ENCODE measurements around the gene CTDSPL.
"Not testable (repeated sequence)": the region's sequence is repeated elsewhere in the genome, so short reads cannot be mapped to it uniquely, and the experiment has no call there.

The CTDSPL gene

DNA sequence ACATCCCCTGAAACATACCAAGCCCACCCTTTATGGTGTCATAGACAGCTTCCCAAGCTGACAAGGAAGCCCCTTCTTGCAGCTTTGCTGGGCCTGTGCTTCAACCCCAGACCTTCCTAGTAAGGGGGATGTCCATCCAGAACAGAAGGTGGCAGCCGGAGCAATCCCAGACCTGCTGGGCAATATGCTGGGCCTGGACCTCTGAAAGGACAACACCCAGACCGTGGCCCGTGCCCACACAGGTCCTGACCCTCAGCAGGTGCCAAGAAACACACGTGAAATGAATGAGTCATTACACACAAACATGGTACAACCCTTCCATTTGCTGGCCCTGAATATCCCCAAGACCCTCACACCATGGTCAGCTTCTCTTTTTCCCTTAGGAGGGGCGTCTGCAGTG is 109.1 kb downstream of the CTDSPL start:
- DNase-seq, result no peak

DNA sequence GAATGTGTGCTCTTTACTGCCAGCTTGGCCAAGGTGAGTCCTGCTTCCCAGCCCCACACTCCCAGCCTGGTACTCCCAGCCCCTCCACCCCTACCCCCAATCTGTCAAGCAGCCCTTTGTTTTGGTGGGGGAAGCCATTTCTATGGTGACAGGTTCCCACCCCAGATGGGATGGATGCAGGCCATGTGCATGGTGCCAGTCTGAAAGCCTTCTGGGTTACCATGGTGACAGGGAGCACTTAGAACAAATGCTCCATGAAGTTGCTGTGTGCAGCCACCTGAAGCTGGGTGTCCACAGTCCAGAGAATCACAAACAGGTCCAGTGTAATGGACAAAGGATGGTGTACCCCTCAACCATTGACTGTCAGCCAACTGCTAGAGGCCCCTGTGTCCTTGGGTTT is 109.8 kb downstream of the CTDSPL start:
- DNase-seq, result no peak

DNA sequence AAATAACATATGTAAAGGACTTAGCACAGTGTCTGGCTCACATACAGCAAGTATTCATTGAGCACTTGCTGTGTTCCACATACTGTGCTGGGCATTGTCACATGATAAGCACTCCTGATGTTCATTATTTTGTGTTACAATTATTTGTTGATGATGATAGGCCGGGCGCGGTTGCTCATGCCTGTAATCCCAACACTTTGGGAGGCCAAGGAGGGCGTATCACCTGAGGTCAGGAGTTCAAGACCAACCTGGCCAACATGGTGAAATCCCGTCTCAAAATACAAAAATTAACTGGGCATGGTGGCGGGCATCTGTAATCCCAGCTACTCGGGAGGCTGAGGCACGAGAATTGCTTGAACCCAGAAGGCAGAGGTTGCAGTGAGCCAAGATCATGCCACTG is 110.4 kb downstream of the CTDSPL start:
- not testable (repeated sequence) for DNase-seq

DNA sequence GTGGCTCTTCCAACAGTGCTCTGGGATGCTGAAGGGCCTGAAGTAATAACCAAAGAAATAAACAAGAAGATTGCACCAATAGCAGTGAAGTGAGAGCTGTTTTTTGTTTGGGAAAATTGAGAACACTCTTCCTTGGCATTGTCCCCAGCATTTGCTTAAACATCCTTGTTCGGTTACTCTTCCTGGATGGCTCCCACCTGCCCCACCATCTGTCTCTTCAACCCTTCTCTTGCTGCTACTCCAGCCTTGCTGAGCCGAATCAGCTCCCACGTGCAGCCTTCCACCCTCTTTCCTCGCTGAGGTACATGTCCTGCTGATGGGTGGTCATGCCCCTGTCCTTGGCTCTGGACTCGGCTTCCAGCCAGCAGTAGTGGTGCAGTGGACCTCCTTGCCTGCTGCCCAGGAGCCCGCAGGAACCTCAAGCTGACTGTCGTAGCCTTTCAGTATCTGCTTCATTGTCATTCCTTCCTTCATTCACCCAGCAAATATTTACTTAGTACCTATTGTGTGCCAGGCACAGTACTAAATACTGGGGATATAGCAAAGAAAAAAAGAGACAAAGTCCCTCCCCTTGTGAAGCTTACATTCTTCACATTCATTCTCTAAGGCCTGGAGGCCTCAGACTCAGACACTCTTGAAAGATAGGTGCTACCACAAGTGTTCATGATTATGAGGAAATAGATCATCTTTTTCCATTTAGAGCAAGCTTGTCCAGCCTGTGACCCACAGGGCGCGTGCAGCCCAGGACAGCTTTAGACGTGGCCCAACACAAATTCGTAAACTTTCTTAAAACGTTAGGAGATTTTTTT is 111.8 kb downstream of the CTDSPL start:
- no peak for DNase-seq

DNA sequence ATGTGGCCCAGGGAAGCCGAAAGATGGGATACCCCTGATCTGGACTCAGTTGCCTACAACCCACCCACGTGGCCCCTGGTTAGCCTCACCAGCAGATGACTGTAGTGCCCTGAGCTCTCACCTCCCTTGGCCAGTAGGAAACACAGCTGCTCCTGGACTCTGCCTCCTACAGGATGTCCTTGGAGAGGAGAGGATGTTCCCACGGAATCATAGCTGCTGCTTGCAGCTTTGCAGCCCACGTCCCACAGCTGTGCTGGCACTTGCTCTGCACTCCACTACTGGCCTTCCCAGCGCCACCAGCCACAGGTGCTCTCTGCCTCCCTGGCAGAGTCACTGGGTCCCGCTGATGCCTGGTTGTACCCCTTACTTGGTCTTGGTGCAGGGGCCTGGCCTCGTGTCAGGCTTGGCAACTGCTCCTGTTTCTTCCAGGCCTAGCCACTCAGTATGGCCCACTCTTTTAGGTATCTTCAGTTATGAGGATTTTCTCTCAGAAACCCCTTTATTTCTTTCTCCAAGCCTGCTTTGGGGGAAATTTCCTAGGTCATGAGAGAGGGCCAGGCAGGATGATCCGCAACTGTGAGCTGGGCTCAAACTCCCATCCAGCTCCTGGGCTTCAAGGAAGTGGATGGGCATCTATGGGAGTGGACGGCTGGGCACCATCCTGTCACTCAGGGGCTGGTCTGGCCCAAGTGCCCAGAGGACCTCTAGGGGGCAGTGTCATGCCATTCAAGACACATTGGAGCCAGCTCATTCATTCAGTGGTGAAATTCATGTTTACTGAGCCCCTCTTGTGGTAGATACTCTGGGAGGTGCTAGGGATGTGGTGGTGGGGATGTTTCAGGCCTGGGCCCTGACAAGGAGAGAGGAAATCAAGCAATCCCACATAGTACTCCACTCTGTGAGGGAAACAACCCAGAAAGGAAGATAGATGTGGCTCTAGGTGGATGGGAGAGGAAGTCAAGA is 112.7 kb downstream of the CTDSPL start:
- DNase-seq, result peak; percentile 69

DNA sequence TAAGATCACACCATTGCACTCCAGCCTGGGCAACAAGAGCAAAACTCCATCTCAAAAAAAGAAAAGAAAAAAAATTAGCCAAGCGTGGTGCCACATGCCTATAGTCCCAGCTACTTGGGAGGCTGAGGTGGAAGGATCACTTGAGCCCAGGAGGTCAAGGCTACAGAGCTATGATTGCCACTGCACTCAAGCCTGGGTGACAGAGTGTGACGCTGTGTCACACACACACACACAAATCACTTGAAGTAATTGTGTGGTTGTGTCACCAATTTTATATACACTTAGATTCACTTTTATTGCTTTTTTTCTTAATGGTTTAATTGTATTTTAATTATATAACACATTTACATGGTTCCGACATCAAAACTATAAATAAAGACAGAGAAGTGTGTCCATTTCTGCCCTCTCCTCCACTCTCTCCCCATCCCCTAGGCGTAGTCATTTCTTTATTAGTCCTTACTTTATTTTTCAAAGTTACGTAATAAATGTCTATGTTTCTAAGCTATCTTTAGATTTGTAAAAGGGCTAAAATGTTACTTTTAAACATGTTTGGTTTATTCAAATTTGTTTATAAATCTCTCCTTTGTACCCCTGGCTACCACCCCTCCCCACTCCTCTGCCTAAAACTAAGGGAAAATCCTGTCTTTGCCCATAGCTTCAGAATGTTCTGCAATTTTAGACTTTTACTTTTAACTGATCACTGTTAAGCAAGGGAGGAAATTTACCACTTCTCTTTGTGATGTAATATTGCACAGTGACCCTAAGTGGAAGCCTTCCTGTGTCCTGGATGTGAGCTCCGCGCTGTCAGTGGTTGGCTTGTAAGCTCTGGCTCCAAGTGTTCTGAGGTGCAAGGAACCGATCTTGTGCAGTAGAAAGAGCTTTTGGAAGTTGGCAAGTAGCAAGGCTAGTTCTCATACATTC is 118.1 kb downstream of the CTDSPL start:
- DNase-seq, result no peak

DNA sequence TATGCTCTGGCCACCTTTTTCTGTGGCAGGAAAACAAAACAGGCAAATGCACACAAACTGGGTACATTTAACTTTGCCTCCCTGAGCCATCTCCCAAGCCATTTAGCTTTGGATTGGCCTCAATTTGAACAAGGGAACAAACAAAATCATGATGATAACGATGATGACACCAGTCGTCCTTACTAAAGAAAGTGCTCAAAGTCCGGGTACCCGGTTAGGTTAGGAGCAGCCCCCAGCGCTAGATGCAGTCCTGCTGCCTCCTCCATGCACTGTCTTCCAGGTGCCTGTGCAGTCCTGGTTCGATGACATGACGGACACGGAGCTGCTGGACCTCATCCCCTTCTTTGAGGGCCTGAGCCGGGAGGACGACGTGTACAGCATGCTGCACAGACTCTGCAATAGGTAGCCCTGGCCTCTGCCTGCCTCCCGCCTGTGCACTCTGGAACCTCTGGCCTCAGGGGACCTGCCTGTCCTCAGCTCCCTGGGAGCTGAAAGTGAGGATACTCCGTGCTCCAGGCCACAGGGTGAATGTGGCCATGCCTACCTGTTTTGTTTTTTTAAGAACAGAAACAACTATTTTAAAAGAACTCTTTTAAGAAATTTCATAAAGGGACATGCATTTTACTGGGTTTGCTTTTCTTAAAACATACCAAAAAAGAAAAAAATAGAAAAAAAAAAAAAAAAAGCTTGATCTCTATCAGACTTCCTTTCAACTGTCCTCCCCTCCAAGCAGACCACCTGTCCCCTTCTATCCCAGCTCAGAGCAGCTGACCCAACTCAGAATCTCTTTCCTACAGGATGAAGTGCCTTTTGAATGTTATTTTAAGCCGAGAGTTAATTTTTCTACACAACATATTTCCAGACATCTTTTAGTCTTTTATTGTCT is 119.0 kb downstream of the CTDSPL start:
- no peak for DNase-seq

DNA sequence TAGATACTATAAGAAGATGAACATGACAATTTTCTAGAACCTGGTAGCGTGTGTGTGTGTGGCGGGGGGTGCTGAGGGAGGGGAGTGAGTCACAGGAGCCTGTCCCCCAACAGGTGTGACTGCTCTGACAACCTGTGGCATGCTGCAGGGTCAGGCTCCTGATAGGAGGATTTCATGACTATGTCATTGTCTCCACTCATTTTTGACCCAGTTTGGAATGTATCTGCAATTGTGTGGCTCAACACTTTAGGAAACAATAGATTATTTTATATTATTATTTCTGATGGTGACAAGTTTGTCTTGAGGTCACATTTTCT is 119.6 kb downstream of the CTDSPL start:
- DNase-seq, result no peak

DNA sequence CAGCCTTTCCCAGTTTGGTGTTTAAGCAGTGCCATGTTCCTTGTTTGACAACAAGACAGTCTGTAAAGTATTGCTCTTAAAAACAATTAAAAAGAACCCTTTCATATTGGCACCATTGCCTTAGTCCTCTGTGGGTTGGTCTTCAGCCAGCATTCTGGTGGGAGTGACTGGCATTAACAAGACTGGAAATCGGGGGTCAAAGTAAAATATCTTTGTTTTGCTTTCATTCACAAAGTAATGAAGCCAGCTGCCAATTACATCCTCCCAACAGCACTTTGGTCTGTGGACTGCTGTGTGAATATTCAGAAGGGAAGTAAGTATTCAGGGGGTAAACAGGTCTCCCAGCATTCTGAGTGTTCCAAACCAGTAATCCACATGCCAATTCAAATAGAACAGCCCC is 120.7 kb downstream of the CTDSPL start:
- DNase-seq, result no peak

DNA sequence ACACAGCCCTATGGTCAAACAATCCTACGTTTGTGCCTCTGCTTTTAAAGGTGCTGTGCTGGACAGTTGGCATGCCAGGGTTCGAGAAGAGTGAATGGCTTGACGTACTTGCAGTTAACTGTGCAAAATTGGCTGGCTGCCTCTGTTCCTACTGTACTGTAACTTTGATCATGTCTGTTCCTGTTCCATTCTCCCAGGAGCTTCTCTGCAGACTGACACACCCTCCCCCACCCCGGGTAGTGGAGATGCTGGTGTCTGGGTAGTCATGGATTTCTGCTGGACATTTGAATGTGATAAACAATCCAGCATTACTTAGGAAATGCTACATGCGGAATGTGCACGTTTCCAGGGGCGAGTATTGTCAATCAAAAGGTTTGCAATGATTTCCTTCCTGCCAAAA is 122.4 kb downstream of the CTDSPL start:
- no peak for DNase-seq

DNA sequence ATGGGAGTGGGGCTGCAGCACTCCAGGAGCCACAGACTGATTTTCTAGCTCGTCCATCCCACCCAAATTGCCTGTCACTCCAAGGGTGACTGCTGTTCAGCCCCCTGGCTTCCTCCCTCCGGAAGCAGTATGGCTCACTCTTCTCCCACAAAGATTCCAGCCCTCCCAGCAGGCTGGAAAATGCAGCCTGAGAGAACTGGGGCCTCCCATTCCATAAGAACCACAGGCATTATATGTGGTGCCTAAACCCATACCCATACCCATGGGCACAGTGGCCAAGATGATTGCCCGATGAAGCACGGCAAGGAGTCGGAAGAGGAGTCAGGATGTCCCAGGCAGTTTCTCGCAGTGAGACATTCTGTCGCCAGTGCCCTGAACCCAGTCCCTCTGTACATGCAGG is 122.9 kb downstream of the CTDSPL start:
- DNase-seq, result no peak

DNA sequence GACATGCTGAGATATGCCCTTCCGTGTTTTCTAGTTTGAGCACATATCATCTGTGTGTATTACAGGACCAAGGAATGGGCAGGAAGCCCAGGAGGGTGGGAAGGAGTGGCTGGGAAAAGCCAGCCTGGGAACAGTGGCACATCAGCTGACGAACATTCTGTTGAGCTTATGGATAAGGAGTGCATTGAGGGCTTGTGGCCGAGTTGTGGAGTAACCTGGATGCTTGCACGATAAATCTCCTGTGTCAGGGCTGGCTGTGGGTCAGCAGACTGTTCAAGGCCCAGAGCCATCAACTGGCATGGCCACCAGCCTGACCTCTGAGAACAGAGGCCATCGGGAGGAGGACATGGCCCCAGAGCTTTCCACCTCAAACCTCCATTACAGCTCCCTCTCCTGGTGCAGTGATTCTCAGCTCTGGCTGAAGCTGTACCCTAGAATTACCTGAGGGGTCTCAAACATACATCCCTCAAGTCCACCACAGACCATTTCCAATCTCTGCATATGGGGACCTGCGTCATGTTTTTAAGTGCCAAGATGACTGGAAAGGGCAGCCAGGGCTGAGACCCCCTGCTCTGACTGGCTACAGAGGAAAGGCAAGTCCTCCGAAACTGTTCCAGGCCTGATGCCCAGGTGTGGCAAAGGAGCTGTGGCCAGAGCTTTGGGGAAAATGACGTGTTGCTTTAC is 124.1 kb downstream of the CTDSPL start:
- DNase-seq, result no peak

DNA sequence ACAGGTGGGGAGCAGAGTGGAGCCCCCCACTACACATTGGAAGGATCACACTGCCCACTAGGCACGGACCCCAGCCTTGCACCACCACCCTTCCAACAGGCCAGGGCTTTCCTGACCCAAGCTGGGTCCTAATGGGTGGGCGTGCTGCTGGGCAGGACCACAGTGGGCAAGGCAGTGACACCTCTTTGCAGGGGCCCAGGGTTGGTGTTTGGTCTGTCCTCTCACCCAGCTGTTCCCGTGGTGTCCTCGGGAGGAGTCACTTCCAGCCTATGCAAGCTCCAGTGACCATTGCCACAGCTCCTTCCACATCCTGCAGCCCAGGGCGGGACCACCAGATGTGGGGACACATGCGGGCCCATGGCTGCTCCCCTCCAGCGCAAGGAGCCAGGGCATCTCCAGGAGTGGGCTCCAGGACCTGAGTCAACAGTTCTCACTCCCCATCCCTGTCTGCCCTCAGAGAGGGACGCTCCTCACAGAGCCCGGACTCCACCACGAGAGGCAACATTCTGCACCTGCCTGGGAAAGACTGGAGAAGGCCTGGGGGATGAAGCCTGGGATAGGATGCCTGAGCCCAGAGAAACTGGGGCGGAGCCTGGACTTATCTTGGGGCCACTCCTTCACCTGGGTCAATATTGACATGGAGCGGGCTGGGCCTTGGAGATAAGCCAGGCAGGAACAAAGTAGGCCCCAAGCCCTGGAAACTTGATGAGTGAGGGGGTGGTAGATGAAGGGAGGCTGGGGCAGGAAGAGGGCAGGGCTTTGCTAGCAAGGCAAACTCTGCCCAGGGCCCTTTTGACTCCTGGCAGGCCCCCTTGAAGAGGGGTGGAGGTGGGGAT is 125.0 kb downstream of the CTDSPL start:
- DNase-seq, result peak; percentile 10

DNA sequence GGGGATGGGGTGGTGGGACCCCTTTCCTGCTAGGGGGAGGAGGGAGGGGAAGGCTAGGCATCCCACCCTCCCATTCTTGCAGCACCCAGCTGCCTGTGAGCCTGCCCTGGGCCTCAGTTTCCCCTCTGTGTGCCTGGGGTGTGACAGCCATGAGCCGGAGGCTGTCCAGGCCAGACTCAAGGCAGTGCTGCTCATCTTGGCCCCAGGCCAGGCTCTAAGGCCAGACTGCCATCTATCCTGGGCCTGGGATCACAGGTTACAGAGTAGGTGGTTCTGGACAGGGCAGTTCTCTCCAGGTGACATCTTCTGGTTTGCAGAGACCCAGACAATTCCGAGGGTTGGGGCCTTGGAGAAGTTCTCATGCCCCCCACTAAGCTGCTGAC is 125.6 kb downstream of the CTDSPL start:
- DNase-seq, result no peak

DNA sequence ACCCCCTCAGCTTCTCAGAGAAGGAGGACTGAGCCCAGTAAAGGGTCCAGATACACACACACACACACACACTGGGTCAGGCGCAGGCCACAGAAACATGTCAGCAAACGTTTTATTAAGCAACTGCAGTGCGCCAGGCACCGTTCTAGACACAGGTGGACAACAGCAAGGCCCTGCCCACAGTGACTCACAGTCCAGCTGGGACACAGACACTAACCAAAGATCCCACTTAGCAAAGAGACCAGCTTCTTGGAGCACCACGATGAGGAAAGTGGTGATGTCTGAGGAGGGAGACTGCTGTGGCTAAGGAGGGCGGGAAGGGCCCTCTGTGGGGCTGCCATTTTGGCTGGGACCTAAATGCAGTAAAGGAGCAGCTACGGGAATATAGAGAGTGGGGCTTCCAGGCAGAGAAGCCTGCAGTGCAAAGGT is 126.1 kb downstream of the CTDSPL start:
- DNase-seq, result no peak

DNA sequence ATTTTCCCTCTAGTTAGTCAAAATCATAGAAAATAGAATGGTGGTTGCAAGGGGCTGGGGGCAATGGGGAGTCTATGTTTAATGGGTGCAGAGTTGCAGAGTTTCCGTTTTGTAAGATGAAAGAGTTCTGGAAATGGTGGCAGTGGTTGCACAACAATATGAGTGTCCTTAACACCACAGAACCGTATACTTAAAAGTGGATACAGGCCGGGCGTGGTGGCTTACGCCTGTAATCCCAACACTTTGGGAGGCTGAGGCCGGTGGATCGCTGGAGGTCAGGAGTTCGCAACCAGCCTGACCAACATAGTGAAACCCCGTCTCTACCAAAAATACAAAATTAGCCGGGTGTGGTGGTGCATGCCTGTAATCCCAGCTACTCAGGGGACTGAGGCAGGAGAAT is 126.7 kb downstream of the CTDSPL start:
- not testable (repeated sequence) for DNase-seq

DNA sequence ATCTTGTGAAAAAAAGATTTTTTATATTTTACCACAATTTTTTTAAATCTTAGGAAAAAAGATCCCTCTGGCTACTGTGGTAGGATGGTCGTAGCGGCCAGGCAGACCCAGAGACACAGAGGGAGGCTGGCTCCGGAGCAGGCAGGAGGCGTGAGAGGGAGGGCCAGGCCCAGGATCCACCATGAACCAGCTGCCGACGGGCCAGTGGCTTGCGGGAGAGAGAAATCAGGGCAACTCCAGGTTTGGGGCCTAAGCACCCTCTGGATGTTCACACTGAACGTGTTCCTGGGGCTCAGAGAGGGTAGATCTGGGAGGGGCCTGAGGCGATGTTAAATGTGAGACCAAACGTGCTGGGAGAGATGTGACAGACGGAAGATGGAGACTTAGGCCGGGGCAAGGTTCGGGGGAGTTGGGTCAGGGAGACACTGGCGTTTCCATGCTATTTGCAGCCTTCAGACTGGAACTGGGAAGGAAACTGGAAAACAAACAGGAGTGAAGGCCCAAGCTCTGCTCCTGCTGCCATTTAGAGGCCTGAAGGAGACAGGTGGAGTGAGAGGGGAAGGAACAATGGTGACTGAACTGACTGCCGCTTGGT is 127.3 kb downstream of the CTDSPL start:
- DNase-seq, result no peak

DNA sequence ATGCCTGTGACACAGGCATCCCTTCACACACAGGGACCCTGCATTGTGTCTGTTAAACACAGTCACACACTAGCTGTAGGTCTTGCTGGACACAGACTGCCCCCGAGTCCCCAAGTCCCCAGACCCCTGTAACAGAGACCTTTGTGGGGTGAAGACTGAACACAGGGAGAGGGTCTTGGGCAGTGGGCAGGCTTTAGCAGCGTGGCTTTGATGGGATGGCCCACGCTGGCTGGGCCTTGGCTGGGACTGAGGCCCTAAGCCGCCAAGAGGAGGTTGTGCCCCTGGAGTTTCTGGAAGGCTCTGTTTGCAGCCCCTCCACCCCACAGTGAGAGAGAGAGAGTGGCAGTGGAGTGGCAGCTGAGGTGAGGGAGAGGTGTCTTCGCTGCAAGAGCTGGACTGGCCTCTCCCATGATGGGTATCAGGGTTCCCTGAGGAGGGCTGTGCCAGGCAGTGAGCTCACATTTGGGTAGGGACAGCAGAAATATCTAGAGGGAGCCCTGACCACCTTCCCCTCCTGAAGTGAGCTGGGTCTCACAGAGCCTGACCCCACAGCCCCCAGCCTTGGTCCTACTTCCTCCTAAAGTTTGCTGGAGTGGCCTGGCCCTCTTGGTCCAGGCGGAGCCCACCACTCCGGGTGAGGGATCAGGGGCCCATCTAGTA is 128.3 kb downstream of the CTDSPL start:
- DNase-seq, result no peak

DNA sequence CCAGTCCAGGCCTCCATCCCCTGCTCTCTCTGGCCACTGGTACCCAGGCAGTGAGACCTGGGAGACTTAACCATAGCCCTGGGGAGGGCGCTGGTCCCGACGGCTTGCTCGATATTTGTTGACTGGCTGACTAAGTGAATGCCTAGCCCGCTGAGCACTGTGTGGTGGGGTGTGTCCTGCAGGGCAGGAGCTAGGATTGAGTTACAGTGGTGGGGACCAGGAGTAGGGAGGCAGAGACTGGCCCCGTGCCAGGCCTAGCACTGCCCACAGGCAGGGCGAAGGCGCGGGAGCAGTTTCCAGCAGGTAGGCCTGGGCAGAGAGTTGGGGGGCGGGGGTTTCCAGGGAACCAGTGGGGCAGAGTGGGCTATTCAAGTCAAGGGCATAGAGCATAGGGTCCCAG is 128.8 kb downstream of the CTDSPL start, which contains the start of gene VILL:
VILL (plus strand) TSS at position 260 of the 400 bp plus-strand sequence. CDS start 2,887 bp downstream, outside the sequence.
- DNase-seq, result peak; percentile 8

Data from activated T-cell treated with anti-CD3 and anti-CD28 coated beads, Interleukin-2, amount 50 U/mL, for 1 hour (primary cell).